GM21786 (cell line): ENCODE results near the gene IRAK2.
"Not testable (repeated sequence)": the region's sequence is repeated elsewhere in the genome, so short reads cannot be mapped to it uniquely, and the experiment has no call there.

Experiments
- ATAC-seq: cut with Tn5 transposase; IDR thresholded peaks from one replicate; pipeline ENCODE4 v1.9.1; 2021; ENCODE audit not compliant: unreplicated experiment

Gene IRAK2

GRCh38 chr3:10160346-10160745, 4.4 kb upstream of the IRAK2 start:
- no peak for ATAC-seq

- no peak for ATAC-seq
These were observed 3.8 kb upstream of the IRAK2 start for GRCh38 chr3:10160925-10161324.

GRCh38 chr3:10162185-10162584, 2.5 kb upstream of the IRAK2 start:
- ATAC-seq, result no peak

- ATAC-seq, result not testable (repeated sequence)
These were observed 546 bp upstream of the IRAK2 start for GRCh38 chr3:10164201-10164545.

- ATAC-seq, result no peak
These were observed 1.5 kb downstream of the IRAK2 start for GRCh38 chr3:10166213-10166604.

- no peak for ATAC-seq
These were observed 4.3 kb downstream of the IRAK2 start for GRCh38 chr3:10169000-10169496.

- ATAC-seq, result no peak
These were observed 6.3 kb downstream of the IRAK2 start for GRCh38 chr3:10170915-10171478.

GRCh38 chr3:10173095-10173925, 8.6 kb downstream of the IRAK2 start:
- no peak for ATAC-seq

- ATAC-seq, result no peak
These were observed 9.3 kb downstream of the IRAK2 start for GRCh38 chr3:10173926-10174435.

GRCh38 chr3:10175334-10175733, 10.6 kb downstream of the IRAK2 start:
- ATAC-seq, result not testable (repeated sequence)

GRCh38 chr3:10176150-10176549, 11.4 kb downstream of the IRAK2 start:
- not testable (repeated sequence) for ATAC-seq

GRCh38 chr3:10177737-10178136, 13.0 kb downstream of the IRAK2 start:
- ATAC-seq, result no peak

- no peak for ATAC-seq
These were observed 14.2 kb downstream of the IRAK2 start for GRCh38 chr3:10178892-10179291.

GRCh38 chr3:10180289-10180688, 15.6 kb downstream of the IRAK2 start:
- no peak for ATAC-seq

- no peak for ATAC-seq
These were observed 16.1 kb downstream of the IRAK2 start for GRCh38 chr3:10180738-10181295.

GRCh38 chr3:10182950-10183349, 18.2 kb downstream of the IRAK2 start:
- ATAC-seq, result no peak

- no peak for ATAC-seq
These were observed 19.5 kb downstream of the IRAK2 start for GRCh38 chr3:10184250-10184649.

- no peak for ATAC-seq
These were observed 21.4 kb downstream of the IRAK2 start for GRCh38 chr3:10185804-10186762.

- no peak for ATAC-seq
These were observed 22.7 kb downstream of the IRAK2 start for GRCh38 chr3:10187290-10187876.

GRCh38 chr3:10187944-10188343, 23.2 kb downstream of the IRAK2 start:
- ATAC-seq, result no peak
